Smooth muscle cell (in vitro differentiated cells): ENCODE data around the gene CDC6. TPM values are rescaled to one million over a fixed set of nuclear protein-coding genes. Genes with fewer than 3 reads are reported as not detected.

ENCODE experiments used
- DNase-seq: peaks from one replicate; lab custom pipeline; 2025; ENCODE audit not compliant: unreplicated experiment; lab: John Stamatoyannopoulos, UW
- H2AFZ ChIP-seq: fragments of 200-600 bp; sonication (generic); 2 replicates; pipeline ENCODE4 v1.6.0; 2016; ENCODE audit warnings: antibody characterized with exemption, low read depth, mild to moderate bottlenecking
- H3F3A ChIP-seq: fragments of 200-600 bp; sonication (generic); 2 replicates; pipeline ENCODE4 v1.6.0; 2017; ENCODE audit warnings: antibody characterized with exemption, low read depth
- H3K27ac ChIP-seq: fragments of 200-600 bp; sonication (generic); 2 replicates; pipeline ENCODE4 v1.5.1; 2016; ENCODE audit warnings: low read depth, mild to moderate bottlenecking
- H3K27me3 ChIP-seq: fragments of 200-600 bp; sonication (generic); 2 replicates; pipeline ENCODE4 v1.6.1; 2016; ENCODE audit warnings: low read depth, mild to moderate bottlenecking
- H3K36me3 ChIP-seq: fragments of 200-600 bp; sonication (generic); 2 replicates; pipeline ENCODE4 v1.5.1; 2016; ENCODE audit warnings: low read depth
- H3K4me1 ChIP-seq: fragments of 200-600 bp; sonication (generic); 2 replicates; pipeline ENCODE4 v1.5.1; 2016; ENCODE audit warnings: low read depth
- H3K4me2 ChIP-seq: fragments of 200-600 bp; sonication (generic); 2 replicates; pipeline ENCODE4 v1.6.0; 2016; ENCODE audit warnings: mild to moderate bottlenecking
- H3K4me3 ChIP-seq: fragments of 200-600 bp; sonication (generic); 2 replicates; pipeline ENCODE4 v1.5.1; 2016; ENCODE audit warnings: mild to moderate bottlenecking
- H3K79me2 ChIP-seq: fragments of 200-600 bp; sonication (generic); 2 replicates; pipeline ENCODE4 v1.6.0; 2016; ENCODE audit warnings: low read depth, mild to moderate bottlenecking
- H3K9ac ChIP-seq: fragments of 200-600 bp; sonication (generic); 2 replicates; pipeline ENCODE4 v1.6.0; 2016; ENCODE audit warnings: low read depth
- H3K9me3 ChIP-seq: fragments of 200-600 bp; sonication (generic); replicated peaks from 2 replicates; pipeline ENCODE4 v1.5.1; 2016; ENCODE audit warnings: low read depth
- H4K20me1 ChIP-seq: fragments of 200-600 bp; sonication (generic); 2 replicates; pipeline ENCODE4 v1.6.0; 2016; ENCODE audit warnings: low read depth
- CTCF ChIP-seq: fragments of 200-600 bp; sonication (generic); IDR thresholded peaks from 2 replicates; pipeline ENCODE4 v1.5.1; 2017; ENCODE audit warnings: borderline replicate concordance, mild to moderate bottlenecking, antibody characterized with exemption; ENCODE audit not compliant: insufficient read depth, poor library complexity, severe bottlenecking
- WGBS: methylation state at CpG from one replicate; pipeline ENCODE4 v1.1.7; 2016; ENCODE audit warnings: low lambda C conversion rate; 5-methylcytosine and 5-hydroxymethylcytosine counted together
- polyA plus RNA-seq: library from polyadenylated mRNA; unstranded; fragments of >200 nt; fragmentation: Nextera tagmentation; extraction: Ambion mirVana; gene quantifications from 2 replicates; pipeline ENCODE4 v1.2.1, GENCODE V29; 2016
- total RNA-seq: library from RNA; depleted of rRNA; stranded (reverse); fragments of >200 nt; gene quantifications from 2 replicates; pipeline ENCODE4 v1.2.3, GENCODE V29; 2014

Gene CDC6
- total and polyA plus RNA-seq, 2 experiments from 2014 or later: 5.5 to 15.1 TPM

- Histone ChIP-seq H2AFZ (no peak overlapping the region), H3K4me1 (peaks cover 54% of the 10 kb centered on the region), H3K36me3 (no peaks in the 10 kb centered on the region), H3K9ac (peak overlapping the region; percentile 42), H3K27ac (peak overlapping the region; percentile 78), H3K9me3 (no peaks in the 10 kb centered on the region), H4K20me1 (peaks cover 7% of the 10 kb centered on the region), H3F3A (peaks cover 31% of the 10 kb centered on the region), H3K79me2 (peaks cover 14% of the 10 kb centered on the region), H3K4me2 (peak overlapping the region; percentile 80), H3K4me3 (no peak overlapping the region), H3K27me3 (no peaks in the 10 kb centered on the region)
- DNase-seq: no peak
- no peak for TF ChIP-seq CTCF
- 35% methylated on average over 2 of the region's 2 CpGs for WGBS
Observed at GRCh38 chr17:40306395-40306794, 18.7 kb downstream of the CDC6 start.

GRCh38 chr17:40307001-40307730 is 19.5 kb downstream of the CDC6 start:
- Histone ChIP-seq H3K9ac (peak overlapping the region; percentile 42), H3K27ac (peak overlapping the region; percentile 78)

GRCh38 chr17:40307740-40308239 is 20.1 kb downstream of the CDC6 start:
- Histone ChIP-seq H3K4me1 (peaks cover 55% of the 10 kb centered on the region), H3K4me3 (peak overlapping the region; percentile 14), H4K20me1 (peaks cover 7% of the 10 kb centered on the region), H3K9me3 (no peaks in the 10 kb centered on the region), H3F3A (peaks cover 26% of the 10 kb centered on the region), H3K9ac (no peak overlapping the region), H2AFZ (no peak overlapping the region), H3K79me2 (peaks cover 14% of the 10 kb centered on the region), H3K36me3 (no peaks in the 10 kb centered on the region), H3K27me3 (no peaks in the 10 kb centered on the region), H3K27ac (peak overlapping the region; percentile 78), H3K4me2 (peak overlapping the region; percentile 80)
- no peak for DNase-seq
- WGBS: 10% methylated on average over 3 of the region's 3 CpGs
- TF ChIP-seq CTCF: no peak

More at GRCh38 chr17:40307001-40307730, 19.5 kb downstream of the CDC6 start:
- Histone ChIP-seq H3K27me3 (no peaks in the 10 kb centered on the region), H4K20me1 (peaks cover 7% of the 10 kb centered on the region), H3K9me3 (no peaks in the 10 kb centered on the region), H3K4me2 (peak overlapping the region; percentile 80), H2AFZ (no peak overlapping the region), H3K4me1 (peaks cover 55% of the 10 kb centered on the region), H3K4me3 (peak overlapping the region; percentile 14), H3K36me3 (no peaks in the 10 kb centered on the region), H3K79me2 (peaks cover 14% of the 10 kb centered on the region), H3F3A (peaks cover 31% of the 10 kb centered on the region)
- 10% methylated on average over 10 of the region's 10 CpGs for WGBS
- DNase-seq: no peak
- no peak for TF ChIP-seq CTCF
